HEK293 (cell line): ENCODE data around the gene ZNF324.
"Not testable (repeated sequence)": the region's sequence is repeated elsewhere in the genome, so short reads cannot be mapped to it uniquely, and the experiment has no call there.

Source experiments
- ATF2 ChIP-seq: fragments of 450-650 bp; formaldehyde crosslinking; IDR thresholded peaks from 2 replicates; pipeline ENCODE4 v1.5.1; 2016; ENCODE audit warnings: missing biosample characterization, missing genetic modification characterization, low read depth
- GLIS2 ChIP-seq: fragments of 450-650 bp; formaldehyde crosslinking; IDR thresholded peaks from 2 replicates; pipeline ENCODE4 v1.5.1; 2016; ENCODE audit warnings: missing biosample characterization, missing genetic modification characterization
- HOXA7 ChIP-seq: sonication (generic); formaldehyde crosslinking; IDR thresholded peaks from 2 replicates; pipeline ENCODE4 v1.8.1; 2022; ENCODE audit warnings: missing genetic modification reagents, borderline replicate concordance
- KLF1 ChIP-seq: fragments of 450-650 bp; formaldehyde crosslinking; IDR thresholded peaks from 2 replicates; pipeline ENCODE4 v1.5.1; 2016; ENCODE audit warnings: missing biosample characterization, missing genetic modification characterization
- ZNF133 ChIP-seq: fragments of 450-650 bp; formaldehyde crosslinking; IDR thresholded peaks from 2 replicates; pipeline ENCODE4 v1.5.1; 2016; ENCODE audit warnings: missing biosample characterization, missing genetic modification characterization
- ZNF146 ChIP-seq: fragments of 450-650 bp; formaldehyde crosslinking; IDR thresholded peaks from 2 replicates; pipeline ENCODE4 v1.5.1; 2016; ENCODE audit warnings: missing biosample characterization, missing genetic modification characterization
- ZNF24 ChIP-seq: fragments of 450-650 bp; formaldehyde crosslinking; IDR thresholded peaks from 2 replicates; pipeline ENCODE4 v1.5.1; 2016; ENCODE audit warnings: missing biosample characterization, missing genetic modification characterization
- ZNF274 ChIP-seq, 2 experiments: fragments of 200-500 bp in 1 of 2; fragments of 450-650 bp in 1 of 2; sonication (Bioruptor generic) in 1 of 2; formaldehyde crosslinking in 1 of 2; IDR thresholded peaks; 2 replicates each; pipeline versions ENCODE4 v1.5.1 to v1.6.1; 2014 to 2016; ENCODE audit warnings: borderline replicate concordance in 1 of 2, inconsistent platforms in 1 of 2, low read length in 1 of 2, missing biosample characterization in 1 of 2, missing genetic modification characterization in 1 of 2
- ZNF350 ChIP-seq: fragments of 450-650 bp; formaldehyde crosslinking; IDR thresholded peaks from 2 replicates; pipeline ENCODE4 v1.5.0; 2017; ENCODE audit warnings: missing biosample characterization, mild to moderate bottlenecking, missing genetic modification characterization
- ZNF555 ChIP-seq: fragments of 450-650 bp; formaldehyde crosslinking; conservative IDR thresholded peaks from 2 replicates; pipeline ENCODE4 v1.5.1; 2017; ENCODE audit warnings: missing biosample characterization, mild to moderate bottlenecking, missing genetic modification characterization, inconsistent platforms
- ZNF660 ChIP-seq: fragments of 450-650 bp; IDR thresholded peaks from 2 replicates; pipeline ENCODE4 v1.5.1; 2018; ENCODE audit warnings: missing biosample characterization, mild to moderate bottlenecking, missing genetic modification characterization
- TF ChIP-seq, protein P1 (sequence below): fragments of 450-650 bp; formaldehyde crosslinking; IDR thresholded peaks from 2 replicates; pipeline ENCODE4 v1.5.1; 2016; ENCODE audit warnings: missing biosample characterization, missing genetic modification characterization, borderline replicate concordance
- TF ChIP-seq, protein P2 (sequence below): fragments of 450-650 bp; formaldehyde crosslinking; IDR thresholded peaks from 2 replicates; pipeline ENCODE4 v1.5.1; 2016; ENCODE audit warnings: missing biosample characterization, missing genetic modification characterization

- TF ChIP-seq HOXA7; ZNF660 (tag by site-specific recombination); ZNF274 (IDR thresholded peaks at IDR 0.05; ENCODE audit: low read length); ZNF274 (tag by site-specific recombination; IDR thresholded peaks at IDR 0.05; ENCODE audit: borderline replicate concordance); GLIS2; ZNF146 (tag by site-specific recombination); ZNF24; ZNF555 (tag by site-specific recombination); KLF1 (tag by site-specific recombination); ZNF133 (tag by site-specific recombination); ATF2 (tag by site-specific recombination); ZNF350 (tag by site-specific recombination): not testable (repeated sequence)
- TF ChIP-seq, protein P1, sequence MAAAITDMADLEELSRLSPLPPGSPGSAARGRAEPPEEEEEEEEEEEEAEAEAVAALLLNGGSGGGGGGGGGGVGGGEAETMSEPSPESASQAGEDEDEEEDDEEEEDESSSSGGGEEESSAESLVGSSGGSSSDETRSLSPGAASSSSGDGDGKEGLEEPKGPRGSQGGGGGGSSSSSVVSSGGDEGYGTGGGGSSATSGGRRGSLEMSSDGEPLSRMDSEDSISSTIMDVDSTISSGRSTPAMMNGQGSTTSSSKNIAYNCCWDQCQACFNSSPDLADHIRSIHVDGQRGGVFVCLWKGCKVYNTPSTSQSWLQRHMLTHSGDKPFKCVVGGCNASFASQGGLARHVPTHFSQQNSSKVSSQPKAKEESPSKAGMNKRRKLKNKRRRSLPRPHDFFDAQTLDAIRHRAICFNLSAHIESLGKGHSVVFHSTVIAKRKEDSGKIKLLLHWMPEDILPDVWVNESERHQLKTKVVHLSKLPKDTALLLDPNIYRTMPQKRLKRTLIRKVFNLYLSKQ (tag by site-specific recombination) = not testable (repeated sequence)
- TF ChIP-seq, protein P2, sequence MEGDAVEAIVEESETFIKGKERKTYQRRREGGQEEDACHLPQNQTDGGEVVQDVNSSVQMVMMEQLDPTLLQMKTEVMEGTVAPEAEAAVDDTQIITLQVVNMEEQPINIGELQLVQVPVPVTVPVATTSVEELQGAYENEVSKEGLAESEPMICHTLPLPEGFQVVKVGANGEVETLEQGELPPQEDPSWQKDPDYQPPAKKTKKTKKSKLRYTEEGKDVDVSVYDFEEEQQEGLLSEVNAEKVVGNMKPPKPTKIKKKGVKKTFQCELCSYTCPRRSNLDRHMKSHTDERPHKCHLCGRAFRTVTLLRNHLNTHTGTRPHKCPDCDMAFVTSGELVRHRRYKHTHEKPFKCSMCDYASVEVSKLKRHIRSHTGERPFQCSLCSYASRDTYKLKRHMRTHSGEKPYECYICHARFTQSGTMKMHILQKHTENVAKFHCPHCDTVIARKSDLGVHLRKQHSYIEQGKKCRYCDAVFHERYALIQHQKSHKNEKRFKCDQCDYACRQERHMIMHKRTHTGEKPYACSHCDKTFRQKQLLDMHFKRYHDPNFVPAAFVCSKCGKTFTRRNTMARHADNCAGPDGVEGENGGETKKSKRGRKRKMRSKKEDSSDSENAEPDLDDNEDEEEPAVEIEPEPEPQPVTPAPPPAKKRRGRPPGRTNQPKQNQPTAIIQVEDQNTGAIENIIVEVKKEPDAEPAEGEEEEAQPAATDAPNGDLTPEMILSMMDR (tag by site-specific recombination) = not testable (repeated sequence)
Observed at GRCh38 chr19:58448860-58449259, 18.0 kb upstream of the ZNF324 start.
